ENCODE results near the gene TEDC1.

Gene TEDC1

GRCh38 chr14:105490572-105491365 is at the start of gene TEDC1:
TEDC1 (plus strand) TSS chr14:105491246; CDS start chr14:105491376, 130 bp downstream.
- peak; percentile 95 for DNase-seq

GRCh38 chr14:105442125-105442524 is 48.9 kb upstream of the TEDC1 start:
- no peak for DNase-seq

GRCh38 chr14:105442834-105443233 is 48.2 kb upstream of the TEDC1 start:
- DNase-seq: no peak

- DNase-seq: no peak
Observed at GRCh38 chr14:105444859-105445258, 46.2 kb upstream of the TEDC1 start.

- DNase-seq: no peak
Observed at GRCh38 chr14:105445290-105445689, 45.8 kb upstream of the TEDC1 start.

- DNase-seq: no peak
Observed at GRCh38 chr14:105445901-105446845, 44.9 kb upstream of the TEDC1 start.

- DNase-seq: no peak
Observed at GRCh38 chr14:105446971-105447370, 44.1 kb upstream of the TEDC1 start.

- DNase-seq: no peak
Observed at GRCh38 chr14:105447651-105448640, 43.1 kb upstream of the TEDC1 start.

- no peak for DNase-seq
Observed at GRCh38 chr14:105448706-105449111, 42.3 kb upstream of the TEDC1 start.

- no peak for DNase-seq
Observed at GRCh38 chr14:105449276-105450122, 41.5 kb upstream of the TEDC1 start.

- no peak for DNase-seq
Observed at GRCh38 chr14:105450123-105450505, 40.9 kb upstream of the TEDC1 start.

- DNase-seq: no peak
Observed at GRCh38 chr14:105450864-105451720, 40.0 kb upstream of the TEDC1 start.

GRCh38 chr14:105452963-105453362 is 38.1 kb upstream of the TEDC1 start:
- no peak for DNase-seq

GRCh38 chr14:105453847-105454246 is 37.2 kb upstream of the TEDC1 start:
- no peak for DNase-seq

GRCh38 chr14:105455086-105455640 is 35.9 kb upstream of the TEDC1 start:
- DNase-seq: no peak

- no peak for DNase-seq
Observed at GRCh38 chr14:105455766-105456660, 35.0 kb upstream of the TEDC1 start.

- no peak for DNase-seq
Observed at GRCh38 chr14:105456736-105457617, 34.1 kb upstream of the TEDC1 start.

- no peak for DNase-seq
Observed at GRCh38 chr14:105458010-105458409, 33.0 kb upstream of the TEDC1 start.

All from GF-D8 (cell line).